Neural cell (in vitro differentiated cells): ENCODE results near the gene MXI1. TPM values are rescaled to one million over a fixed set of nuclear protein-coding genes. Genes with fewer than 3 reads are reported as not detected.

ENCODE experiments used
- H2AFZ ChIP-seq: fragments of 200-600, 300-800 bp; sonication (generic), shearing (Covaris generic); 2 replicates; pipeline ENCODE4 v1.6.0; 2014; ENCODE audit warnings: low read depth, mild to moderate bottlenecking, antibody characterized with exemption, low read length, moderate library complexity
- H3F3A ChIP-seq: fragments of 200-600 bp; shearing (Covaris generic); 2 replicates; pipeline ENCODE4 v1.6.1; 2016; ENCODE audit warnings: mild to moderate bottlenecking, moderate library complexity, mixed read lengths, antibody characterized with exemption, low read length; ENCODE audit not compliant: insufficient read depth, poor library complexity, severe bottlenecking
- H3K27ac ChIP-seq: fragments of 200-600, 300-800 bp; sonication (generic), shearing (Covaris generic); 2 replicates; pipeline ENCODE4 v1.5.1; 2014; ENCODE audit warnings: mild to moderate bottlenecking, low read length, moderate library complexity
- H3K27me3 ChIP-seq: fragments of 300-800, 200-600 bp; sonication (generic), shearing (Covaris generic); 2 replicates; pipeline ENCODE4 v1.6.0; 2014; ENCODE audit warnings: mild to moderate bottlenecking, low read depth, low read length, moderate library complexity; ENCODE audit not compliant: insufficient read depth
- H3K36me3 ChIP-seq: fragments of 300-800, 200-600 bp; sonication (generic), shearing (Covaris generic); 2 replicates; pipeline ENCODE4 v1.5.1; 2014; ENCODE audit warnings: mild to moderate bottlenecking, antibody characterized with exemption, low read length, moderate library complexity; ENCODE audit not compliant: insufficient read depth
- H3K4me2 ChIP-seq: fragments of 300-800, 200-600 bp; sonication (generic), shearing (Covaris generic); 2 replicates; pipeline ENCODE4 v1.6.0; 2014; ENCODE audit warnings: mild to moderate bottlenecking, low read length
- H3K4me3 ChIP-seq: fragments of 300-800, 200-600 bp; sonication (generic), shearing (Covaris generic); 2 replicates; pipeline ENCODE4 v1.5.1; 2014; ENCODE audit warnings: mild to moderate bottlenecking, low read length, moderate library complexity
- H3K79me2 ChIP-seq: fragments of 200-600 bp; shearing (Covaris generic); replicated peaks from 2 replicates; pipeline ENCODE4 v1.6.0; 2014; ENCODE audit warnings: mild to moderate bottlenecking, low read length, moderate library complexity; ENCODE audit not compliant: insufficient read depth
- H3K9ac ChIP-seq: fragments of 300-800, 200-600 bp; sonication (generic), shearing (Covaris generic); 2 replicates; pipeline ENCODE4 v1.6.1; 2016; ENCODE audit warnings: mild to moderate bottlenecking, low read length, mixed read lengths
- H3K9me2 ChIP-seq: fragments of 200-600 bp; shearing (Covaris generic); 2 replicates; pipeline ENCODE4 v1.6.1; 2016; ENCODE audit warnings: mild to moderate bottlenecking, low read length, mixed read lengths; ENCODE audit not compliant: insufficient read depth
- H3K9me3 ChIP-seq: fragments of 200-600, 300-800 bp; sonication (generic), shearing (Covaris generic); 2 replicates; pipeline ENCODE4 v1.6.1; 2016; ENCODE audit warnings: mild to moderate bottlenecking, mixed run types, low read length, moderate library complexity, mixed read lengths
- H4K20me1 ChIP-seq: fragments of 200-600 bp; shearing (Covaris generic); 2 replicates; pipeline ENCODE4 v1.6.1; 2016; ENCODE audit warnings: mild to moderate bottlenecking, mixed run types; ENCODE audit not compliant: insufficient read depth
- EP300 ChIP-seq: fragments of 450-650 bp; conservative IDR thresholded peaks from 2 replicates; pipeline ENCODE4 v1.6.1; 2014; ENCODE audit warnings: antibody characterized with exemption, mild to moderate bottlenecking, moderate library complexity; ENCODE audit not compliant: poor library complexity, severe bottlenecking
- EZH2 ChIP-seq: fragments of 200-600, 300-800 bp; shearing (Covaris generic), sonication (generic); IDR thresholded peaks from 2 replicates; pipeline ENCODE4 v1.6.1; 2014; ENCODE audit warnings: antibody characterized with exemption, low read length, borderline replicate concordance, mild to moderate bottlenecking; ENCODE audit not compliant: insufficient read depth, poor library complexity, severe bottlenecking
- MXI1 ChIP-seq: fragments of 450-650 bp; conservative IDR thresholded peaks from 2 replicates; pipeline ENCODE4 v1.6.1; 2014; ENCODE audit warnings: antibody characterized with exemption, mild to moderate bottlenecking; ENCODE audit not compliant: poor library complexity, severe bottlenecking
- POLR2AphosphoS5 ChIP-seq: IDR thresholded peaks from 2 replicates; pipeline ENCODE4 v1.6.1; 2012
- RAD21 ChIP-seq: fragments of 450-650 bp; conservative IDR thresholded peaks from 2 replicates; pipeline ENCODE4 v1.6.1; 2014; ENCODE audit warnings: antibody characterized with exemption, mild to moderate bottlenecking, moderate library complexity
- SMC3 ChIP-seq: fragments of 450-650 bp; conservative IDR thresholded peaks from 2 replicates; pipeline ENCODE4 v1.6.1; 2014; ENCODE audit warnings: antibody characterized with exemption, mild to moderate bottlenecking, moderate library complexity; ENCODE audit not compliant: poor library complexity
- TAF1 ChIP-seq: IDR thresholded peaks from 2 replicates; pipeline ENCODE4 v1.6.1; 2012; ENCODE audit warnings: low read depth
- polyA plus RNA-seq: library from polyadenylated mRNA; depleted of rRNA; stranded (reverse); fragments of >200 nt; gene quantifications from 2 replicates; pipeline ENCODE4 v1.2.3, GENCODE V29; 2014
- TF ChIP-seq, protein P1 (sequence below): IDR thresholded peaks from 2 replicates; pipeline ENCODE4 v1.6.1; 2012; ENCODE audit warnings: borderline replicate concordance
- TF ChIP-seq, protein P2 (sequence below): fragments of 450-650 bp; IDR thresholded peaks from 2 replicates; pipeline ENCODE4 v1.5.1; 2014; ENCODE audit warnings: antibody characterized with exemption, mild to moderate bottlenecking, moderate library complexity; ENCODE audit not compliant: poor library complexity, severe bottlenecking

MXI1 gene
- polyA plus RNA-seq, 1 donor from 2014 or later, result 69.5 TPM

DNA sequence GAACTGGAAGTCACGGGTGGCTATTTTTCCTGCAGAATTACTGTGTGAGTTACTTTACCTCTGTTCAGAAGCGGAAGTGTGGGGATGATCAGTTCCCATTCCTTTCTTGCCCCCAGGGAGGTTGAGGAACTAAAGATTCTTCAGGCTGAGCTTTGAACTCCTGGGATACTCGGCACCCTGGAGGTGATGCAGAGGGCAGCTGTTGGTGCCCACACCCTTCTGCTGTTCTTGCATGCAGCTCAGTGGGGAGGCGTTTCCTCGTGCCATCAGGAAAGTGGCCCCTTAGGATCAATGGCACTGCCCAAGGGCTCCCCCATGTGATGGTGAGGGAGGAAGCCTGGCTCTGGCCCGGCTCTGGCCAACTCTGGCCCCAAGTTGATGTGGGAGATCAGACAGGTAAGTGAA is 44.7 kb upstream of the MXI1 start:
- H3K36me3 ChIP-seq, result no peaks in the 10 kb centered on the region
- no peaks in the 10 kb centered on the region for H3K9me2 ChIP-seq
- no peak overlapping the region for H3K4me3 ChIP-seq
- no peak overlapping the region for H2AFZ ChIP-seq
- no peaks in the 10 kb centered on the region for H3K79me2 ChIP-seq
- H3F3A ChIP-seq, result no peaks in the 10 kb centered on the region
- no peak overlapping the region for H3K27ac ChIP-seq
- H3K27me3 ChIP-seq, result peaks cover 8% of the 10 kb centered on the region
- H3K9ac ChIP-seq, result no peak overlapping the region
- no peak for TF ChIP-seq SMC3
- TF ChIP-seq POLR2AphosphoS5, result no peak
- TF ChIP-seq EP300, result no peak
- no peak for TF ChIP-seq EZH2
- TF ChIP-seq MXI1, result no peak
- no peak for TF ChIP-seq TAF1
- TF ChIP-seq, protein P1, sequence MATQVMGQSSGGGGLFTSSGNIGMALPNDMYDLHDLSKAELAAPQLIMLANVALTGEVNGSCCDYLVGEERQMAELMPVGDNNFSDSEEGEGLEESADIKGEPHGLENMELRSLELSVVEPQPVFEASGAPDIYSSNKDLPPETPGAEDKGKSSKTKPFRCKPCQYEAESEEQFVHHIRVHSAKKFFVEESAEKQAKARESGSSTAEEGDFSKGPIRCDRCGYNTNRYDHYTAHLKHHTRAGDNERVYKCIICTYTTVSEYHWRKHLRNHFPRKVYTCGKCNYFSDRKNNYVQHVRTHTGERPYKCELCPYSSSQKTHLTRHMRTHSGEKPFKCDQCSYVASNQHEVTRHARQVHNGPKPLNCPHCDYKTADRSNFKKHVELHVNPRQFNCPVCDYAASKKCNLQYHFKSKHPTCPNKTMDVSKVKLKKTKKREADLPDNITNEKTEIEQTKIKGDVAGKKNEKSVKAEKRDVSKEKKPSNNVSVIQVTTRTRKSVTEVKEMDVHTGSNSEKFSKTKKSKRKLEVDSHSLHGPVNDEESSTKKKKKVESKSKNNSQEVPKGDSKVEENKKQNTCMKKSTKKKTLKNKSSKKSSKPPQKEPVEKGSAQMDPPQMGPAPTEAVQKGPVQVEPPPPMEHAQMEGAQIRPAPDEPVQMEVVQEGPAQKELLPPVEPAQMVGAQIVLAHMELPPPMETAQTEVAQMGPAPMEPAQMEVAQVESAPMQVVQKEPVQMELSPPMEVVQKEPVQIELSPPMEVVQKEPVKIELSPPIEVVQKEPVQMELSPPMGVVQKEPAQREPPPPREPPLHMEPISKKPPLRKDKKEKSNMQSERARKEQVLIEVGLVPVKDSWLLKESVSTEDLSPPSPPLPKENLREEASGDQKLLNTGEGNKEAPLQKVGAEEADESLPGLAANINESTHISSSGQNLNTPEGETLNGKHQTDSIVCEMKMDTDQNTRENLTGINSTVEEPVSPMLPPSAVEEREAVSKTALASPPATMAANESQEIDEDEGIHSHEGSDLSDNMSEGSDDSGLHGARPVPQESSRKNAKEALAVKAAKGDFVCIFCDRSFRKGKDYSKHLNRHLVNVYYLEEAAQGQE, result no peak
- TF ChIP-seq, protein P2, sequence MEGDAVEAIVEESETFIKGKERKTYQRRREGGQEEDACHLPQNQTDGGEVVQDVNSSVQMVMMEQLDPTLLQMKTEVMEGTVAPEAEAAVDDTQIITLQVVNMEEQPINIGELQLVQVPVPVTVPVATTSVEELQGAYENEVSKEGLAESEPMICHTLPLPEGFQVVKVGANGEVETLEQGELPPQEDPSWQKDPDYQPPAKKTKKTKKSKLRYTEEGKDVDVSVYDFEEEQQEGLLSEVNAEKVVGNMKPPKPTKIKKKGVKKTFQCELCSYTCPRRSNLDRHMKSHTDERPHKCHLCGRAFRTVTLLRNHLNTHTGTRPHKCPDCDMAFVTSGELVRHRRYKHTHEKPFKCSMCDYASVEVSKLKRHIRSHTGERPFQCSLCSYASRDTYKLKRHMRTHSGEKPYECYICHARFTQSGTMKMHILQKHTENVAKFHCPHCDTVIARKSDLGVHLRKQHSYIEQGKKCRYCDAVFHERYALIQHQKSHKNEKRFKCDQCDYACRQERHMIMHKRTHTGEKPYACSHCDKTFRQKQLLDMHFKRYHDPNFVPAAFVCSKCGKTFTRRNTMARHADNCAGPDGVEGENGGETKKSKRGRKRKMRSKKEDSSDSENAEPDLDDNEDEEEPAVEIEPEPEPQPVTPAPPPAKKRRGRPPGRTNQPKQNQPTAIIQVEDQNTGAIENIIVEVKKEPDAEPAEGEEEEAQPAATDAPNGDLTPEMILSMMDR, result no peak
- no peak for TF ChIP-seq RAD21
- H4K20me1 ChIP-seq, result no peaks in the 10 kb centered on the region
- H3K9me3 ChIP-seq, result peaks cover 3% of the 10 kb centered on the region
- H3K4me2 ChIP-seq, result no peak overlapping the region

DNA sequence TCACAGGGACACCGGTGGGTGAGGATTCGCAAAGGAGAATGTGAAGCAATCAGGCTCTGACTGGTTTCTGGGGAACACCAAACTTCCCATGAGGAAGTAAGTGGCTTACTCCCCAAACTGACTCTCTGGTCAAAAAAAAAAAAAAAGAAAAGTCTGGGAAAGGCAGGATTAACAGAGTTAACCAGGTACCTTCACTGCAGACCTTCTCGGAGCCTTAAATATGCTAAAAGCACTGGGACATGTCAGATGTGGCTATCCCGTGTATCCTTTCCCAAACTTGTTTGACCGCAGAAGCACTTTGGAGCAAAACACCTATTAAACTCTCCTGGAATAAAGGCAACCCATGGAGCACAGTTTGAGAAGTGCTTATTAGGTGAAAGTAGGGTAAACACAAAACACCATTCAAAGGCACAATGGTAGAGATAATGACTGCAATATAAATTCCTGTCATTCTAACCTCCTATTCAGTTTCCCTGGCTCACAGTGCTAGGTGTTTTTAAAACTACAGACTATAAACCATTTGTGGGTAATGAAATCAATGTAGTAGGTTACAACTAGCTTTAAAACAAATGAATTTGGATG is 44.1 kb upstream of the MXI1 start:
- peaks cover 13% of the 10 kb centered on the region for H3K27me3 ChIP-seq
- H3K9me3 ChIP-seq, result peaks cover 3% of the 10 kb centered on the region
- no peak for TF ChIP-seq EZH2
- TF ChIP-seq, protein P1, result no peak
- TF ChIP-seq, protein P2, result no peak
- no peak for TF ChIP-seq EP300
- H2AFZ ChIP-seq, result no peak overlapping the region
- H3K9me2 ChIP-seq, result no peaks in the 10 kb centered on the region
- no peaks in the 10 kb centered on the region for H3K36me3 ChIP-seq
- no peak overlapping the region for H3K27ac ChIP-seq
- H3F3A ChIP-seq, result no peaks in the 10 kb centered on the region
- H3K4me2 ChIP-seq, result no peak overlapping the region
- H3K4me3 ChIP-seq, result no peak overlapping the region
- no peak overlapping the region for H3K9ac ChIP-seq
- H3K79me2 ChIP-seq, result no peaks in the 10 kb centered on the region
- no peaks in the 10 kb centered on the region for H4K20me1 ChIP-seq
